NT2/D1 (cell line): Measurements from ENCODE around the gene KCNJ14.

Experiments
- SUZ12 ChIP-seq: IDR thresholded peaks from 2 replicates; pipeline ENCODE4 v1.6.1; 2011; ENCODE audit not compliant: insufficient read length, insufficient read depth; ENCODE audit errors: extremely low read depth
- YY1 ChIP-seq: IDR thresholded peaks from 2 replicates; pipeline ENCODE4 v1.6.1; 2011; ENCODE audit not compliant: insufficient read length, insufficient read depth
- ZNF274 ChIP-seq: IDR thresholded peaks from 2 replicates; pipeline ENCODE4 v1.6.1; 2011; ENCODE audit warnings: mild to moderate bottlenecking, low read depth, low read length

- no peak for TF ChIP-seq ZNF274
- TF ChIP-seq YY1, result no peak
- no peak for TF ChIP-seq SUZ12
These were observed 4.9 kb upstream of the KCNJ14 start for GRCh38 chr19:48450441-48450840.
